ENCODE measurements around the gene MAOB.

Gene MAOB

GRCh38 chrX:43717161-43717560 is 165.1 kb downstream of the MAOB start:
- H3K27ac ChIP-seq, result no peak overlapping the region
- no peaks in the 10 kb centered on the region for H3K27me3 ChIP-seq (ENCODE audit: insufficient read depth, low read depth)
- H3K4me2 ChIP-seq, result no peak overlapping the region
- H2AFZ ChIP-seq (ENCODE audit: low read depth), result no peak overlapping the region
- H3K4me3 ChIP-seq (IDR thresholded peaks at IDR 0.05; ENCODE audit: insufficient read depth, low read depth, low read length), result no peak overlapping the region
- no peaks in the 10 kb centered on the region for H4K20me1 ChIP-seq (ENCODE audit: insufficient read depth)
- no peaks in the 10 kb centered on the region for H3K36me3 ChIP-seq (ENCODE audit: insufficient read depth)
- H3K4me1 ChIP-seq (ENCODE audit: low read depth, poor library complexity, severe bottlenecking), result no peaks in the 10 kb centered on the region
- no peaks in the 10 kb centered on the region for H3K79me2 ChIP-seq (ENCODE audit: insufficient read depth, low read depth)
- no peak overlapping the region for H3K9ac ChIP-seq
- no peak for TF ChIP-seq CTCF (conservative IDR thresholded peaks at IDR 0.05; ENCODE audit: low read depth, low read length)

GRCh38 chrX:43716696-43717095 is 165.6 kb downstream of the MAOB start:
- TF ChIP-seq CTCF (conservative IDR thresholded peaks at IDR 0.05; ENCODE audit: low read depth, low read length), result no peak
- H3K79me2 ChIP-seq (ENCODE audit: insufficient read depth, low read depth), result no peaks in the 10 kb centered on the region
- no peaks in the 10 kb centered on the region for H4K20me1 ChIP-seq (ENCODE audit: insufficient read depth)
- H3K4me2 ChIP-seq, result no peak overlapping the region
- H3K4me3 ChIP-seq (IDR thresholded peaks at IDR 0.05; ENCODE audit: insufficient read depth, low read depth, low read length), result no peak overlapping the region
- no peak overlapping the region for H2AFZ ChIP-seq (ENCODE audit: low read depth)
- no peak overlapping the region for H3K27ac ChIP-seq
- H3K4me1 ChIP-seq (ENCODE audit: low read depth, poor library complexity, severe bottlenecking), result no peaks in the 10 kb centered on the region
- no peak overlapping the region for H3K9ac ChIP-seq
- H3K36me3 ChIP-seq (ENCODE audit: insufficient read depth), result no peaks in the 10 kb centered on the region
- no peaks in the 10 kb centered on the region for H3K27me3 ChIP-seq (ENCODE audit: insufficient read depth, low read depth)
